Activated naive CD4-positive, alpha-beta T cell treated with anti-CD3 and anti-CD28 coated beads, Interleukin-2, amount 50 U/mL, for 72 hours (primary cell): ENCODE measurements around the gene CNTRL. TPM values are rescaled to one million over a fixed set of nuclear protein-coding genes. Genes with fewer than 3 reads are reported as not detected.

Experiments used
- ATAC-seq, 2 donors: fragments of 150-1000 bp; cut with Tn5 transposase; 2 replicates each; pipeline ENCODE4 v1.10.0; 2021; ENCODE audit warnings: mild to moderate bottlenecking in 2 of 2, moderate library complexity in 2 of 2
- DNase-seq, 2 donors: peaks; one replicate each; pipeline ENCODE4 v3.0.0; 2021 to 2022; ENCODE audit warnings: low spot score in 2 of 2
- H3K27ac Mint-ChIP-seq, 2 donors: one replicate each; pipeline ENCODE4 v1.8.0; 2022; ENCODE audit warnings: mild to moderate bottlenecking in 2 of 2, mixed read lengths in 2 of 2
- H3K36me3 Mint-ChIP-seq, 2 donors: one replicate each; pipeline ENCODE4 v1.8.0; 2022; ENCODE audit warnings: mixed read lengths in 2 of 2
- H3K9me3 Mint-ChIP-seq, 2 donors: one replicate each; pipeline ENCODE4 v1.8.0; 2022; ENCODE audit warnings: mixed read lengths in 2 of 2
- total RNA-seq, 2 donors: library from RNA; stranded (reverse); gene quantifications; one replicate each; pipeline ENCODE4 v1.2.3, GENCODE V29; 2022

CNTRL gene
- total RNA-seq, 2 donors from 2014 or later = 68.5 to 88.1 TPM

DNA sequence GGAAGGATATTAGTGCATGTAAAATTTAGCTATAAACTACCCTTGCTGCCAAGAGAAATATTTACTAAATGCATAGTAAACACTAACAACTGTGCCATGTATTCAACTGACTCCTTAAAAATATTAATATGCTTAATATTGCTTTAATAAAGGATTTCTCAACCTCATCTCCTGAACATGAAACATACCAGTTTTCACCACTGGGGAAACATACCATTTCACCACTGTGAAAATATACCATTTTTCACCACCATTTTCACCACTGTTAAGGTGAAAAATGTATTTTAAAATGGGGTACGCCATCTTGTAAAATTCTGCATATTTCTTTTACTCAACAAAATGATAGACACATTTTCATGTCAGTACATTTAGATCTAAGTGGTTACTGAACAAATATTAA, 122.4 kb downstream of the CNTRL start:
- ATAC-seq = no peak
- Mint-ChIP-seq H3K36me3 (peaks cover 8 to 12% of the 10 kb centered on the region in 2 donors), H3K9me3 (no peaks in the 10 kb centered on the region), H3K27ac (no peak overlapping the region)
- no peak for DNase-seq

DNA sequence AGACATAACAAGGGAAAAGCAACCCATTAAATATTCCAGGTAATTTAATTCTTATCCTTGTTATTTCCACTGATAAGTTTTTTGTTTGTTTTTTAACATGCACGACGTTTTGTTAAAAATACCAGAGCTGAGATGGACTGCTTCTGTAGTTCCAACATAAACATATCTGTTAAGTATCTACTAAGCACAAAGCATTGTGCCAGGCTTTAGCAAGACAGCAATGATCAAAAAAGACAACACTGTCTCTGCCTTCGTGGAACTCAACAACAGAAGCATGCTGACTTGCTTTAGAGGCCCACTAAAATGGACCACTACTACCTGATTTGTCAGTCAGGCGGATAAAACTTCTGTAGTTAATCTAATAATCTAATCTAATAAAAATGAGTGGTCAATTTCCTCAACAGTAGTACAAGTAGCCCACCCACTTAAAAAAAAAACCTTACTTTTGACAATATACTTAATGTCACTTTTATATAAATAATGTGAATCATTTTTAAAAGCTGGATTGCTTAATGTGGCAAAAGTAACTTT, 123.8 kb downstream of the CNTRL start:
- ATAC-seq (no peak), DNase-seq (no peak)
- H3K27ac Mint-ChIP-seq = no peak overlapping the region
- no peaks in the 10 kb centered on the region for H3K9me3 Mint-ChIP-seq
- peaks cover 8 to 12% of the 10 kb centered on the region in 2 donors for H3K36me3 Mint-ChIP-seq

DNA sequence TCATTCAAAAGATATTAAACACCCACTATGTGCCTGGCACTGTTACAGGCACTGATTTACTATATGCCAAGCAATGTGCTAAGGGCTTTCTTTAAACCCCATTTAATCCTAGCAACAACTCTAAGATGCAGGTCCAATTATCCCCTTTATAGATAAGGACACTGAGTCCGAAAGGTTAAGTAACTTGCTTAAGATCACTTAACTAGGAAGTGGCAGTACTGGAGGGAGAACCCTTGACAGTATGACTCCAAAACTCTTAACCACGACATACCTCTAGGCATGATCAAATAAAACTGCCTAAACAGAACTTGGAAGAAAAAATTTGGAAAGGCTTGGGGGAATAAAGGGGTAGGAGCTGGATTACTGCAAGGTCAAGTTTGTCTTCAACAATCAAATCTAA, 125.2 kb downstream of the CNTRL start:
- no peaks in the 10 kb centered on the region for H3K9me3 Mint-ChIP-seq
- peaks cover 8 to 12% of the 10 kb centered on the region in 2 donors for H3K36me3 Mint-ChIP-seq
- ATAC-seq = no peak
- no peak for DNase-seq
- H3K27ac Mint-ChIP-seq = peak overlapping the region; percentile 57 to 93

DNA sequence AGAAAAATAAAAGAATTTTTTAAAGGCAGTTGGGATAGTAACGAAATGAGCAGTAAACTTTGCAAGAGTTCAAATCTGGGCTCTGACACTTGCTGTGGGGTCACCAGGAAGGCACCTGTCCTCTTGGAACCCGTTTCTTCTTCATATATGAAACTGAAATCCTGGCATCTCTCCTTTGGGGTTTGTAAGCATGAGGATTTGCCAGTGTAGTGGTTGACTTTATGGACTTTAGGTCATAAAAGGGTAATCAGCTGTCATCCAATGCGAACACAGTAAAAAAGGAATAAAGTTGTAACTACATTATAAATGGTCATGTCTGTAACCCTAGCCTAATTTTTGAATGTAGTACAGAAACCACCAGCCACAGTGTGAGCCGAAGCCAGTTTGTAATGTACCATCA, 125.6 kb downstream of the CNTRL start:
- ATAC-seq (no peak), DNase-seq (no peak)
- Mint-ChIP-seq H3K9me3 (no peaks in the 10 kb centered on the region), H3K27ac (peak overlapping the region; percentile 93), H3K36me3 (peaks cover 8 to 12% of the 10 kb centered on the region in 2 donors)

DNA sequence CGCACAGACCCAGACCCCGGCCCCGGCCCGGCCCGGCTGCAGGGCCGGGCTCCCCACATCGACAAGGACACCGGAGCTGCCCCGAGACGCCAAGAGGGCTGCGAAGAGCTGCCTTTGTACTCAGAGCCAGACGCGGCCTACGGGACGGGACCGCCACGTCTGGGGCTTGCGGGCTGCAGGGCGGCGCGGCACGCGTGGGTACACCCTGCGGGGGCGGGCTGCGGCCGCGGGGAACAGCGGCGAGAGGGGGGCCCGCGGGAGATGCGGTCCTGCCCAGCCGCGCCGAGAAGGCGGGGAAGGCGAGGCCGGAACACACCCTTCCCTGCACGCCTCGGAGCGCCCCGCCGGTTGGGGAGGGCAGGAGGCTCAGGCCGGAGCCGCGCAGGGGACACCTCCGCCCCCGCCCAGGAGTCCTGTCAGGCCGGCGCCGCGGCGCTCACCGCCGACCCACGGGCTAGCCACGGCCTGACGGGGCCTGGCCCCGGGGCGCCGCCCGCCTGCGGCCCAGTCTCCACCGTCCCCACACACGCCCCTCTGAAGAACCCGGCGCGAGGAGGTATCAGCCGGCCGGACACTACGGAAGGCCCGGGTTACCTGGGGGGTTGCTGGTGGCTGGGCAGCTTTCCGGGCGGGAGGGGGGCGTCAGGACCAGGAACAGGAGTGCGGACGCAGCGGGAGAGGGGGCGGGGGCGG, 126.4 kb downstream of the CNTRL start:
- H3K27ac Mint-ChIP-seq = peak overlapping the region; percentile 93
- H3K36me3 Mint-ChIP-seq = peaks cover 8 to 12% of the 10 kb centered on the region in 2 donors
- ATAC-seq (peak; percentile 23 to 41), DNase-seq (peak; percentile 40 to 74)
- H3K9me3 Mint-ChIP-seq = no peaks in the 10 kb centered on the region

DNA sequence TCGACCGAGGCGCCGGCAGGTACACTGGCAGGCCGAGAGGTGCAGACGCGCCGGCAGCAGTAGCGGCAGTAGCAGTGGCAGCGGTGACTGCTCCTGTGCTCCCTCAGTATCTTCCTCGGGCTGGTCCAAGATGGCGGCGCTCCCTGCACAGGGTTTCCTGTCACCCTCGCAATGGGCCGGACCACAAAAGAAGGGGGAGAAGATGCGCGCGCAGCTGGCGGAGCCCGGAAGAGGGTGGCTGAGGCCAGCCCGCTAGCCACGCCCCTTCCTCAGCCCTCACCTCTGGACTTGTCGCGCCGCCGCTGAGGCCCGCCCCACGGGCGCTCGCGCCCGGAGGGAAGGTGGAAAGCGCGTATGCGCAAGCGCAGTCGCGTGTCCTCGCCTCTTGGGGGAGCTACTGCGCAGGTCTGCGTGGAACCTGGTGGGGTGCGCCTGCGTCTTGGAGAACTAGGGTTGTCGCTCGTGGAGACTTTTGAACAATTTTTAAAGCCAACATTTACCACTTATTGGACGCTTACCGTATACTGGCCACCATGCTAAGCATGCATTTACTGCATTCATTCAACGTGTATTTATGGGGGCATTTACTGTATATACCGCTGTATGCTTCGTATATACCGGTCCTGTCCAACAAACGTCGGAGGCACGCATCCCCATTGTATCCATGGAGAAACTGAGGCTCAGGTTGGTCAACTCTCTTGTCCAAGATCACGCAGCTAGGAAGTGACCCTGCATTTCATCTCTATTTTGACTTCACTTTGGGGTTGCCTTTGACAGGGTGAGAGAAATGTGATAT, 127.2 kb downstream of the CNTRL start, which contains the start of gene RAB14:
RAB14 (minus strand) TSS at position 132 of the 796 bp plus-strand sequence. CDS start 8,457 bp downstream, outside the sequence.
- DNase-seq (peak; percentile 100), ATAC-seq (peak; percentile 93)
- H3K9me3 Mint-ChIP-seq = no peaks in the 10 kb centered on the region
- peaks cover 8 to 12% of the 10 kb centered on the region in 2 donors for H3K36me3 Mint-ChIP-seq
- peak within 1 kb of the TSS; percentile 93 for H3K27ac Mint-ChIP-seq

DNA sequence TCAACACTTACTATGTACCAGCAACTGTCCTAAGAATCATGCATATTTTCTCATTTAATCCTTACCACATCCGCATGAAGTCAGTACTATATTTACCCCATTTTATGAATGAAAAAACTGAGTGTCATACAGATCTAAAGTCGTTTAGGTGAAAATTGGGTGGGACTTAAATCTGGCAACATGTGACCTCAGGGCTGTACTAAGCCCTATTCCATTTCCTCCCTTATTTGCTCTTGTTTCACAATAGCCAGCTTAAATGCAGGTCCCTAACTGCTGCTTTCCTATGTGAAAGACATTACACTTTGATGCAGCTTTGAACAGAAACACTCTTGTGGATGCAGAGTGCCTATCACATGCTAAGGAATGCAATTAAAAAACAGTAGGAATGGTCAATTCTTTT, 129.4 kb downstream of the CNTRL start:
- peaks cover 8% of the 10 kb centered on the region in 2 donors for H3K36me3 Mint-ChIP-seq
- no peak overlapping the region for H3K27ac Mint-ChIP-seq
- no peaks in the 10 kb centered on the region for H3K9me3 Mint-ChIP-seq
- ATAC-seq (no peak), DNase-seq (no peak)

DNA sequence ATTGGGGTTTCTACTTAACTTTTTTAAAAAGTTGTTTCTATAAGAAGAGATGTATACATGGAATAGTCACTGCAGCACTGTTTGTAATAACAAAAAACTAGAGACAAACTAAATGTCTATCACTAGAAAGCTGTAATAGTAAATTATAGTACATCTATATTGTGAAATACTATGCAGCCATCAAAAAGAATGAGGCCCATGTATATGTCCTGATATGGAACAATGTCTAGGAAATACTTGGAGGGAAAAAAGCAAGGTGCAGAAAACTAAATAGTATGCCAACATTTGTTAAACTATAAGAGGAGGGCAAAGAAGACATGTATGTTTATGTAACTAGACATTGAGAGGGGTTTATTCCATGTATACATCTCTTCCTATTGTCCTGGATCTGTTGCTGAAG, 129.9 kb downstream of the CNTRL start:
- ATAC-seq = no peak
- peaks cover 8% of the 10 kb centered on the region in 2 donors for H3K36me3 Mint-ChIP-seq
- no peaks in the 10 kb centered on the region for H3K9me3 Mint-ChIP-seq
- no peak for DNase-seq
- no peak overlapping the region for H3K27ac Mint-ChIP-seq

DNA sequence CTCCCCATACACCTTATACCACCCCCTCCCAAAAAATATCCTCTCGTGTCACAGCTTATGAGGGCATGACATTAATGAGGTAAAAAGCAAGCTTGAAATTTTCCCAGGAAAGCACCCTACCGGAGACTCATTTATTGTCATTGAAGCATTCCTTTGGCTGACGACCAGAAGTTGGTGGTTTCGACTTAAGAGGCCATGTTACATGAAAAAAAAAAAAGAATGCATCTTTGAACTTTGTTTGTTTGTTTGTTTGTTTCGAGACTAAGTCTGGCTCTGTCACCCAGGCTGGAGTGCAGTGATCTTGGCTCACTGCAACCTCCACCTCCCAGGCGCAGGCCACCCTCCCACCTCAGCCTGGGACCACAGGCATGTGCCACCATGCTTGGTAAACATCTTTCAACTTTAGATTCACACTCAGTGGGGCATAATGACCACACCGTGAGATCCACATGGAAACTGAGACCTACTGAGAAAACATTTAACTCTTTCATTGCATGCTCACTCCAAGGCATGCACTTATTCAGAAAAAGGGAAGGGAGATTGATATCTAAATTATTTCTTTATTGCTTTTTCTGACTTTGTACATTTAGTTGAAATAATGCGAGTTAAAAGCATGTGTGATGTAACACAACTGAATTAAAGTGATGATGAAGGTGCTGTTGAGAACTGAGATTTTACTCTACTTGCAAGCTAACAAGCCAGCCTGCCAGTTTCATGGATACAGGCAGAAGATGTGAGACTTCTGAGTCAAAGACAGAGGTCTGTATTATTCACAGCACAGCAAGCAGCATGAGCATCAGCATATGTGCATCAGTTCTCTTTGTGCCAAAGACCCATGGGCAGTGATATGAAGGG, 132.0 kb downstream of the CNTRL start:
- Mint-ChIP-seq H3K9me3 (no peaks in the 10 kb centered on the region), H3K27ac (peak overlapping the region; percentile 18 to 51), H3K36me3 (no peaks in the 10 kb centered on the region)
- DNase-seq (no peak), ATAC-seq (peak; percentile 76 to 87)

DNA sequence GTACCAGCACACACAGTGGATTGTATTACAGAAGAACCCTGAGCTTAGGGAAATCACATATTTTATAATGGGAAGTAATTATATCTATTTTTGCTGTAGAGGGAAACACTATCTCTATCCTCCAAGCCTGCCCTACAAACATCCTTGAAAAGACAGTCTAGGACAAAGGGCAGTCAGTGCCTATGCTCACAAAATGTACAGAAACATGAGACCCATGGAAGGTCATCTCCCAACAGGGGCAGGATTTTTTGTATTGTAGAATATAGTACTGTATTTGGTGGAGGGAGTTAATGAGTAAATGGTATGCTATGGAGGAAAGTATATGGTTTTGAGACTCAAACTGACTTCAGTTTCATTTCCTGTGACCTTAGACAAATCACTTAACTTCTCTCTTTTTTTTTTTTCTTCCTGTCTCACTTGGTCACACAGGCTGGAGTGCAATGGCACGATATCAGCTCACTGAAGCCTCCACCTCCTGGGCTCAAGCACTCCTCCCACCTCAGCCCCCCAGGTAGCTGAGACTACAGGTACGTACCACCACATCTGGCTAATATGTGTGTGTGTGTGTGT, 132.7 kb downstream of the CNTRL start:
- Mint-ChIP-seq H3K27ac (peak overlapping the region; percentile 18 to 51), H3K36me3 (no peaks in the 10 kb centered on the region), H3K9me3 (no peaks in the 10 kb centered on the region)
- ATAC-seq = peak; percentile 68 to 79
- no peak for DNase-seq

DNA sequence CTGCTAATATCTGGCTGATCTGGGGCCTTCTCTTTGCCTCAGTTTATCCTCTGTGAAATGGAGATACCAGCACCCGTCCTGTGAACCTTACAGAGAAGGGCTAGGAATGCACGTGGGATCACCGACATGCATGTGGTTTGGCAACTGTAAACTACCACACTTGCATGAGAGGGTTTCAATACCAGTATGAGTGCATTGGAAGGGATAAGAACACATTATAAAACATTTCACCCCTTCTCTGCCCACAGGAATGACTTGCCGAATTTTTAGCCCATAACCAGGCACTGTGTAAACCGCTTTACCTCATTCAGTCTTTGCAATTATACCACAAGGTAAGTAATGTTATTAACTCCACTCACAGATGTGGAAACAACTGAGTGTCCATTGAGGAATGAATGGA, 135.8 kb downstream of the CNTRL start:
- no peak for DNase-seq
- H3K9me3 Mint-ChIP-seq = no peaks in the 10 kb centered on the region
- no peaks in the 10 kb centered on the region for H3K36me3 Mint-ChIP-seq
- H3K27ac Mint-ChIP-seq = no peak overlapping the region
- ATAC-seq = peak in 1 of 2 donors; percentile 31

DNA sequence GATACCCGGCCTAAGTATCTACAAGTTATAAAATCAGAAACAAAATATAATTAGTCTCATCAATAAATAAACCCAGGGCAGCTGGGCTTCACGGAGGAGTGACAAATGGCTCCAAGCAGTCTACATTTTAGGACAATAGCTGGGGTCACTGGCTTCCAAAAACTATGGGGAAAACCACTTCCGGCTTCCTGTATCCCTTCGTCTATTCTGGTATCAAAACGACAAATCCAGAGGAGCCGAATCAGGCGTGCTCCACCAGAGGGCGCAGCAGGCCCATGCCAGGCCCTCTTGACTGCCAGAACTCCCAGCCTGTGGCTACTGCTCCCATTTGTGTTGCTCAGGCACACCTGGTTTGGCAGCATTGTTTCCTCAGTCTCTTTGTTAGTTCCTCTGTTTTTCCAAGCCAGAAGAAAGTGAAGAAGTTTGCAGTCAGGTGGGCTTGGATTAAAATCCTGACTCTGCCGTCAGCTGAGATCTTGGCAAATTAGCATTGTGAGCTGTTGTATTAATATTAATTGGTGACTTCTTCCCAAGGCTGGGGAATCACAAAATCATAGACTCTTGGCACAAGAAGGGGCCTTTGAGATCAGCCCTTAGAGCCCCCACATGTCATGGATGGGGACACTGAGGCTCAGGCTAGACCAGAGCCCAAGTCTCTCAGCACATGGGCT, 138.5 kb downstream of the CNTRL start:
- no peaks in the 10 kb centered on the region for H3K9me3 Mint-ChIP-seq
- peak; percentile 77 to 88 for ATAC-seq
- no peaks in the 10 kb centered on the region for H3K36me3 Mint-ChIP-seq
- DNase-seq = peak; percentile 74 to 80
- H3K27ac Mint-ChIP-seq = peak overlapping the region; percentile 39 to 46

DNA sequence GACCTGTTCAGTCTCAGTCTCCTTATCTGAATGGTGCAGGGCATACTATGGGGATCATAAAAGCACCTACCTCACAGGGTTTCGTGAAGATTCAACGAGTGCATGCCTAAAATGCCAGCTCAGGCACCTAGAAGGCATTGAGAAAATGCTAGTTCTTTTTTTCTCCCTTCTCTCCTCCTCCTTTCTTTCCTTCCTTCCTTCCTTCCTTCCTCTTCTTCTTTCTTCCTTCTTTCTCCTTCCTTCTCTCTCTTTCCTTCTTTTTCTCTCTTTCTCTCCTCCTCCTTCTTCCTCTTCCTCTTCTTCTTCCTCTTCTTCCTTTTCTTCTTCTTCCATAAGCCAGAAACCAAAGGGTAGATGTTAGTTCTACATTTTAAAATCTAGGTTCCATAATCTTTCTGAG, 139.2 kb downstream of the CNTRL start:
- H3K36me3 Mint-ChIP-seq = no peaks in the 10 kb centered on the region
- H3K27ac Mint-ChIP-seq = no peak overlapping the region
- ATAC-seq (no peak), DNase-seq (no peak)
- H3K9me3 Mint-ChIP-seq = no peaks in the 10 kb centered on the region

DNA sequence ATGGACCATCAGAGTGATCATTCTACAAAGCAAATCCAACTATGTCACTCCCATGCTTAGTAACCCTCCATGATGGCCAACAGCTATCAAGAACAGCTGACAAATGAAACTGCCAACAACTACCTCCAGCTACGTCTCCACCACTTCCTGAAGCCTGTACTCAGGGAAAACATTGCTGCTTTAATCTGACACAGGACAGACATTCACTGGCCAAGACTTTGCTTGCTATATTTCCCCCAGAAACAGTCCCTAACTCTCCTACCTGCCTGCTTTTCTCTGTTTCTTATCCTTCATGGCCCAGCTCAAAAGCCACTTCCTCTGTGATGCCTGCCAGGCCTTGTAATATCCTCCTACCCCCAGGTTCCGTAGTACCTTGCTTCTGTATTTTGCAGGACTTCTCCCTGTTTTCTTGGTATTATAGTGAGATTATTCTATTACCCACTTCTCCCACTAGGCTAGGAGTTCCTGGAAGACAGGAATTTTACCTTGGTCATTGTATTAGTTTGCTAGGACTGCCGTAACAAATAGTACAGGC, 141.6 kb downstream of the CNTRL start:
- Mint-ChIP-seq H3K9me3 (no peaks in the 10 kb centered on the region), H3K36me3 (no peaks in the 10 kb centered on the region), H3K27ac (no peak overlapping the region)
- DNase-seq = no peak
- ATAC-seq = no peak

DNA sequence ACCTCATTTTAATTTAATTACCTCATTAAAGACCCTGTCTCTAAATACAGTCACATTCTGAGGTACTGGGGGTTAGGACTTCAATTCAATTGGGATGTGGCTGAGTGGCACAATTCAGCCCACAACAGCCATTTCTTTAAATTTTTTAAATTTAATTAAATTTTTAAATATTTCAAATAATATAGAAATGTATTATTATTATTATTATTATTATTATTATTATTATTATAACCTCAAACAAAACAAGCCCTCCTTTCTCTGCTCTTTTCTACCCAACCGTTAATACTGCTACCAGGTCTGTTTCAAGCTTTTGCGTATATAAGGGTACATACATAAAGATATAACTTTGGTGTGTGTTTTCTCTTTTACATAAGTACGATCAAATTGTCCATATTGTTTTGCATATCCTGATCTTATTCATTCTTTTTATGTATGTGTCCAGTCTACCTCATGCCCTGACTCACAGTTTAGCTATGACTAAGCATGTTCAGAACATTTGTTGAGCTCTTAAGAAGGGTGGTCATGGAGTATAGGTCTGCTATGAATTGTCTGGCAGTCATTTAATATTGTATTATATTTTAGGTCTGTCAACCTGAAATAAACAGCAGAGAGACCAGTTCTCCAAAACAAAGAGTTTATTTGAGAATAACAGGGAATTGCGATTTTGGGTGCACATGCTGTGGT, 143.0 kb downstream of the CNTRL start:
- DNase-seq = no peak
- peak; percentile 75 to 86 for ATAC-seq
- H3K36me3 Mint-ChIP-seq = no peaks in the 10 kb centered on the region
- H3K27ac Mint-ChIP-seq = peak overlapping the region in 1 of 2 donors; percentile 13
- no peaks in the 10 kb centered on the region for H3K9me3 Mint-ChIP-seq
